Liver (tissue), 9 donors: Measurements from ENCODE around the gene LIMS2. TPM values are rescaled to one million over a fixed set of nuclear protein-coding genes. Genes with fewer than 3 reads are reported as not detected.

Experiments used
- DNase-seq: peaks from one replicate; pipeline ENCODE4 v3.0.0-alpha.2; 2017; ENCODE audit warnings: low spot score
- H3K27ac ChIP-seq, 2 donors: one replicate each; pipeline ENCODE4 v1.7.0; 2013; ENCODE audit warnings: inconsistent platforms in 2 of 2, low read length in 2 of 2, control low read depth in 1 of 2, low read depth in 1 of 2, mild to moderate bottlenecking in 1 of 2
- H3K27me3 ChIP-seq, 4 donors: one replicate each; pipeline versions ENCODE4 v1.6.1 to v1.7.0; 2013; ENCODE audit warnings: low read length in 3 of 4, inconsistent platforms in 1 of 4, mild to moderate bottlenecking in 1 of 4, moderate library complexity in 1 of 4; ENCODE audit not compliant: control insufficient read depth in 4 of 4, insufficient read depth in 4 of 4
- H3K36me3 ChIP-seq, 4 donors: one replicate each; pipeline versions ENCODE4 v1.6.1 to v1.7.0; 2013; ENCODE audit warnings: low read length in 3 of 4, mild to moderate bottlenecking in 3 of 4, low read depth in 1 of 4, moderate library complexity in 1 of 4; ENCODE audit not compliant: control insufficient read depth in 4 of 4, insufficient read depth in 3 of 4
- H3K4me1 ChIP-seq, 4 donors: one replicate each; pipeline versions ENCODE4 v1.6.1 to v1.7.0; 2013; ENCODE audit warnings: low read length in 3 of 4, mild to moderate bottlenecking in 3 of 4, moderate library complexity in 1 of 4; ENCODE audit not compliant: control insufficient read depth in 4 of 4, insufficient read depth in 4 of 4
- H3K4me3 ChIP-seq, 3 donors: one replicate each; pipeline versions ENCODE4 v1.6.1 to v1.7.0; 2013; ENCODE audit warnings: low read length in 3 of 3, control low read depth in 1 of 3, low read depth in 1 of 3, mild to moderate bottlenecking in 1 of 3
- H3K9ac ChIP-seq, 2 donors: one replicate each; pipeline ENCODE4 v1.7.0; 2013; ENCODE audit warnings: low read length in 2 of 2, mild to moderate bottlenecking in 2 of 2, moderate library complexity in 2 of 2, control low read depth in 1 of 2, low read depth in 1 of 2
- H3K9me3 ChIP-seq, 4 donors: one replicate each; pipeline versions ENCODE4 v1.6.1 to v1.7.0; 2013; ENCODE audit warnings: low read length in 3 of 4; ENCODE audit not compliant: control insufficient read depth in 4 of 4
- ATF3 ChIP-seq: IDR thresholded peaks from 2 replicates; pipeline ENCODE4 v1.6.1; 2016; ENCODE audit warnings: antibody characterized with exemption
- CTCF ChIP-seq: fragments of 150-350 bp; IDR thresholded peaks from 2 replicates; pipeline ENCODE4 v1.5.1; 2017; ENCODE audit warnings: improper control_type of control experiment, low read depth, low read length; ENCODE audit not compliant: missing input control
- EGR1 ChIP-seq, 2 donors: IDR thresholded peaks; 2 replicates each; pipeline ENCODE4 v1.6.1; 2016 to 2018; ENCODE audit warnings: antibody characterized with exemption in 2 of 2, low read depth in 2 of 2
- FOXA1 ChIP-seq: IDR thresholded peaks from 2 replicates; pipeline ENCODE4 v1.6.1; 2016; ENCODE audit warnings: antibody characterized with exemption
- FOXA2 ChIP-seq: IDR thresholded peaks from 2 replicates; pipeline ENCODE4 v1.6.1; 2016; ENCODE audit warnings: antibody characterized with exemption
- GABPA ChIP-seq, 2 donors: IDR thresholded peaks in 1 of 2; conservative IDR thresholded peaks in 1 of 2; 2 replicates each; pipeline ENCODE4 v1.6.1; 2016; ENCODE audit warnings: antibody characterized with exemption in 2 of 2, mild to moderate bottlenecking in 1 of 2, moderate library complexity in 1 of 2
- HNF4A ChIP-seq, 2 donors: conservative IDR thresholded peaks; 2 replicates each; pipeline ENCODE4 v1.6.1; 2016; ENCODE audit warnings: antibody characterized with exemption in 2 of 2, mild to moderate bottlenecking in 2 of 2
- HNF4G ChIP-seq: IDR thresholded peaks from 2 replicates; pipeline ENCODE4 v1.6.1; 2016; ENCODE audit warnings: antibody characterized with exemption
- JUND ChIP-seq, 2 donors: IDR thresholded peaks; 2 replicates each; pipeline ENCODE4 v1.6.1; 2016; ENCODE audit warnings: antibody characterized with exemption in 2 of 2
- MAX ChIP-seq: IDR thresholded peaks from 2 replicates; pipeline ENCODE4 v1.6.1; 2016; ENCODE audit warnings: antibody characterized with exemption
- NR2F2 ChIP-seq: IDR thresholded peaks from 2 replicates; pipeline ENCODE4 v1.6.1; 2016; ENCODE audit warnings: antibody characterized with exemption
- RAD21 ChIP-seq, 2 donors: IDR thresholded peaks; 2 replicates each; pipeline ENCODE4 v1.6.1; 2016; ENCODE audit warnings: antibody characterized with exemption in 2 of 2, mild to moderate bottlenecking in 2 of 2
- REST ChIP-seq: IDR thresholded peaks from 2 replicates; pipeline ENCODE4 v1.6.1; 2016; ENCODE audit warnings: antibody characterized with exemption, mild to moderate bottlenecking
- RXRA ChIP-seq, 2 donors: IDR thresholded peaks; 2 replicates each; pipeline ENCODE4 v1.6.1; 2017 to 2018; ENCODE audit warnings: antibody characterized with exemption in 2 of 2, mild to moderate bottlenecking in 1 of 2
- SP1 ChIP-seq: IDR thresholded peaks from 2 replicates; pipeline ENCODE4 v1.6.1; 2018; ENCODE audit warnings: antibody characterized with exemption, mild to moderate bottlenecking
- TAF1 ChIP-seq: conservative IDR thresholded peaks from 2 replicates; pipeline ENCODE4 v1.6.1; 2016; ENCODE audit warnings: antibody characterized with exemption, mild to moderate bottlenecking
- YY1 ChIP-seq: IDR thresholded peaks from 2 replicates; pipeline ENCODE4 v1.6.1; 2016; ENCODE audit warnings: antibody characterized with exemption, mild to moderate bottlenecking
- ZBTB33 ChIP-seq: IDR thresholded peaks from 2 replicates; pipeline ENCODE4 v1.6.1; 2016; ENCODE audit warnings: antibody characterized with exemption
- WGBS: extraction: QIAGEN DNeasy Blood & Tissue Kit; methylation state at CpG from one replicate; pipeline ENCODE4 v1.1.7; 2013; 5-methylcytosine and 5-hydroxymethylcytosine counted together
- polyA plus RNA-seq, 2 donors: library from polyadenylated mRNA; stranded (reverse) in 1 of 2; unstranded in 1 of 2; fragments of 200-250 nt in 1 of 2; fragments of >200 nt in 1 of 2; fragmentation: Nextera tagmentation in 1 of 2; extraction: Ambion mirVana in 1 of 2; gene quantifications; one replicate each; pipeline versions ENCODE4 v1.2.1 to v1.2.3, GENCODE V29; 2013 to 2015
- total RNA-seq, 2 donors: library from RNA; depleted of rRNA; stranded (reverse); fragments of >200 nt; gene quantifications; one replicate each; pipeline ENCODE4 v1.2.3, GENCODE V29; 2014
- donor health status: healthy.
- donor health status: healthy.
- donor health status: healthy.
- donor health status: healthy.
- donor health status: healthy.

LIMS2 gene
- total and polyA plus RNA-seq, 4 donors, result 1.4 to 17.9 (median 16.1) TPM

GRCh38 chr2:127612111-127612822 is 63.1 kb downstream of the LIMS2 start:
- H3K4me1 ChIP-seq, result no peaks in the 10 kb centered on the region
- WGBS, result 92% methylated on average over 13 of the region's 13 CpGs
- H3K27ac ChIP-seq, result no peak overlapping the region
- no peak for DNase-seq
- H3K4me3 ChIP-seq, result no peak overlapping the region
- TF ChIP-seq ATF3 (no peak), ZBTB33 (no peak), HNF4G (no peak), FOXA1 (no peak), YY1 (no peak), RAD21 (IDR thresholded peaks at IDR 0.05) (no peak), FOXA2 (no peak), NR2F2 (no peak), EGR1 (IDR thresholded peaks at IDR 0.05; ENCODE audit: low read depth in 2 of 2) (no peak), HNF4A (conservative IDR thresholded peaks at IDR 0.05) (no peak), RXRA (IDR thresholded peaks at IDR 0.05) (no peak), CTCF (no peak), MAX (no peak), GABPA (IDR thresholded peaks at IDR 0.05 in 1 of 2, conservative IDR thresholded peaks at IDR 0.05 in 1 of 2) (no peak), REST (no peak), TAF1 (no peak), SP1 (no peak), JUND (IDR thresholded peaks at IDR 0.05) (no peak)
- H3K9ac ChIP-seq, result no peak overlapping the region
- H3K9me3 ChIP-seq, result peaks cover 2 to 15% (median 7%) of the 10 kb centered on the region in 4 donors
- no peaks in the 10 kb centered on the region for H3K27me3 ChIP-seq
- H3K36me3 ChIP-seq, result no peaks in the 10 kb centered on the region
